ENCODE results near the gene DYDC2.

DNA sequence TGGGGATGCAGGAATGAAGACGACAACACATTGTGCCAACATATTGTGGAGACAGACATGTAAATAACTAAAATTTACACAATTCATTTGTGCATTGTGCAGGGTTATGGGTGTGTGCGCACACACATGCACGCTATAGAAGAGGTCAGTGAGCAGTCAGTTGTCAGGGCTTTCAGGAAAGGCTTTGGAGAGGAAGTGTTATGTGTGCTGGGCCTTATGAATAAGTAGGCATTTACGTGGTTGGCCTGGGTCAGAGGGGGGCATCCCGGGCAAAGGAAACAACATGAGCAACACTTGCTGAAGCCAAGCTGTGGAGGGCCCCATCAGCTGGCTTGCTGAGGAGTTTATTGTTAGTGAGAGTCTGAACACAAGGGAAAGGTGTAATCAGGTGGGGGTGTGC lies 55.9 kb downstream of the DYDC2 start:
- TF ChIP-seq ZNF331 (CRISPR knock-in tag; IDR thresholded peaks at IDR 0.05; ENCODE audit: low read depth) (no peak), REST (IDR thresholded peaks at IDR 0.05; ENCODE audit: unreplicated experiment) (no peak), POLR2AphosphoS5 (IDR thresholded peaks at IDR 0.05; ENCODE audit: low read depth) (no peak), STAT1 (IDR thresholded peaks at IDR 0.05; ENCODE audit: unreplicated experiment) (no peak), EZH2 (IDR thresholded peaks at IDR 0.05; ENCODE audit: low read depth, unreplicated experiment) (no peak), EZH2phosphoT487 (IDR thresholded peaks at IDR 0.05; ENCODE audit: unreplicated experiment) (no peak), JUNB (IDR thresholded peaks at IDR 0.05; ENCODE audit: unreplicated experiment) (no peak), CREB1 (CRISPR knock-in tag; IDR thresholded peaks at IDR 0.05; ENCODE audit: low read depth) (no peak)
- TF ChIP-seq, protein P1, sequence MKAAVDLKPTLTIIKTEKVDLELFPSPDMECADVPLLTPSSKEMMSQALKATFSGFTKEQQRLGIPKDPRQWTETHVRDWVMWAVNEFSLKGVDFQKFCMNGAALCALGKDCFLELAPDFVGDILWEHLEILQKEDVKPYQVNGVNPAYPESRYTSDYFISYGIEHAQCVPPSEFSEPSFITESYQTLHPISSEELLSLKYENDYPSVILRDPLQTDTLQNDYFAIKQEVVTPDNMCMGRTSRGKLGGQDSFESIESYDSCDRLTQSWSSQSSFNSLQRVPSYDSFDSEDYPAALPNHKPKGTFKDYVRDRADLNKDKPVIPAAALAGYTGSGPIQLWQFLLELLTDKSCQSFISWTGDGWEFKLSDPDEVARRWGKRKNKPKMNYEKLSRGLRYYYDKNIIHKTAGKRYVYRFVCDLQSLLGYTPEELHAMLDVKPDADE (IDR thresholded peaks at IDR 0.05): no peak
- TF ChIP-seq, protein P2, sequence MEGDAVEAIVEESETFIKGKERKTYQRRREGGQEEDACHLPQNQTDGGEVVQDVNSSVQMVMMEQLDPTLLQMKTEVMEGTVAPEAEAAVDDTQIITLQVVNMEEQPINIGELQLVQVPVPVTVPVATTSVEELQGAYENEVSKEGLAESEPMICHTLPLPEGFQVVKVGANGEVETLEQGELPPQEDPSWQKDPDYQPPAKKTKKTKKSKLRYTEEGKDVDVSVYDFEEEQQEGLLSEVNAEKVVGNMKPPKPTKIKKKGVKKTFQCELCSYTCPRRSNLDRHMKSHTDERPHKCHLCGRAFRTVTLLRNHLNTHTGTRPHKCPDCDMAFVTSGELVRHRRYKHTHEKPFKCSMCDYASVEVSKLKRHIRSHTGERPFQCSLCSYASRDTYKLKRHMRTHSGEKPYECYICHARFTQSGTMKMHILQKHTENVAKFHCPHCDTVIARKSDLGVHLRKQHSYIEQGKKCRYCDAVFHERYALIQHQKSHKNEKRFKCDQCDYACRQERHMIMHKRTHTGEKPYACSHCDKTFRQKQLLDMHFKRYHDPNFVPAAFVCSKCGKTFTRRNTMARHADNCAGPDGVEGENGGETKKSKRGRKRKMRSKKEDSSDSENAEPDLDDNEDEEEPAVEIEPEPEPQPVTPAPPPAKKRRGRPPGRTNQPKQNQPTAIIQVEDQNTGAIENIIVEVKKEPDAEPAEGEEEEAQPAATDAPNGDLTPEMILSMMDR (conservative IDR thresholded peaks at IDR 0.05; ENCODE audit: low read depth in 2 of 2): no peak
